Measurements from ENCODE around the gene CORIN.

The CORIN gene, protein sequence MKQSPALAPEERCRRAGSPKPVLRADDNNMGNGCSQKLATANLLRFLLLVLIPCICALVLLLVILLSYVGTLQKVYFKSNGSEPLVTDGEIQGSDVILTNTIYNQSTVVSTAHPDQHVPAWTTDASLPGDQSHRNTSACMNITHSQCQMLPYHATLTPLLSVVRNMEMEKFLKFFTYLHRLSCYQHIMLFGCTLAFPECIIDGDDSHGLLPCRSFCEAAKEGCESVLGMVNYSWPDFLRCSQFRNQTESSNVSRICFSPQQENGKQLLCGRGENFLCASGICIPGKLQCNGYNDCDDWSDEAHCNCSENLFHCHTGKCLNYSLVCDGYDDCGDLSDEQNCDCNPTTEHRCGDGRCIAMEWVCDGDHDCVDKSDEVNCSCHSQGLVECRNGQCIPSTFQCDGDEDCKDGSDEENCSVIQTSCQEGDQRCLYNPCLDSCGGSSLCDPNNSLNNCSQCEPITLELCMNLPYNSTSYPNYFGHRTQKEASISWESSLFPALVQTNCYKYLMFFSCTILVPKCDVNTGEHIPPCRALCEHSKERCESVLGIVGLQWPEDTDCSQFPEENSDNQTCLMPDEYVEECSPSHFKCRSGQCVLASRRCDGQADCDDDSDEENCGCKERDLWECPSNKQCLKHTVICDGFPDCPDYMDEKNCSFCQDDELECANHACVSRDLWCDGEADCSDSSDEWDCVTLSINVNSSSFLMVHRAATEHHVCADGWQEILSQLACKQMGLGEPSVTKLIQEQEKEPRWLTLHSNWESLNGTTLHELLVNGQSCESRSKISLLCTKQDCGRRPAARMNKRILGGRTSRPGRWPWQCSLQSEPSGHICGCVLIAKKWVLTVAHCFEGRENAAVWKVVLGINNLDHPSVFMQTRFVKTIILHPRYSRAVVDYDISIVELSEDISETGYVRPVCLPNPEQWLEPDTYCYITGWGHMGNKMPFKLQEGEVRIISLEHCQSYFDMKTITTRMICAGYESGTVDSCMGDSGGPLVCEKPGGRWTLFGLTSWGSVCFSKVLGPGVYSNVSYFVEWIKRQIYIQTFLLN

DNA sequence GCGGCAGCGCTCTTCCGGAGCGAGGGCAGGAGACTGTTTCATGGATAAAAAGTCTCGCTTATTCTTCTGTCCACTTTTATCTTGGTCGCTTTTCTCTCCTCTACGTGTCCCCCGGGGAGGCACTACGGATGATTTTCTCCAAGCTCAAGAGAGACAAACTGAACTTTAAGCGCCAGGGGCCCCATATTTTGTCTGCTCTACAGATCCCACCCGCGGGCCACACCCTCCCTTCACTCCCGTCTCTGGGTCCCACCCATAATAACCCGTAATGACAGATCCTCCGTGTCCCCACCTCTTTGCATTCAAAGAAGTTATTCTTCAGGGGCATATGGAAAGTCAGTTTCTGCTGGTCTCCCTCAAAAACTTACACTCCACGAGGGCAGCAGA, at the start of gene CORIN:
TSS of gene CORIN (minus strand) at position 160 of the 387 bp plus-strand sequence. CDS start at position 42, 118 bp downstream.
- no peak for DNase-seq (ENCODE audit: low read depth)

GRCh38 chr4:47882228-47882627, 44.4 kb upstream of the CORIN start:
- DNase-seq (ENCODE audit: low read depth), result no peak

DNA sequence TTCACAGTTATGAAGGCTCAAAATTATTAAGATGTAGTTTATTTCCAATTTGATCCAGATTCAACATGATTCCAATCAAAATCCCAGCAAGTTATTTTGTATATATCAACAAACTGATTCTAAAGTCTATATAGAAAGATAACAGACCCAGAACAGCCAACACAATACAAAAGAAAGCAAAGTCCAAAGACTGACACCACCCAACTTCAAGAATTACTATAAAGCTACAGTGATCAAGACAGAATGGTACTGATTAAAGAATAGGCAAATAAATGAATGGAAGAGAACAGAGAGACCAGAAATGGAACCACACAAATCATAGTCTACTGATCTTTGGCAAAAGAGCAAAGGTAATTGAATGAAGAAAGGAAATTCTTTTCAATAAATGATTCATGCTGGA, 41.6 kb upstream of the CORIN start:
- no peak for DNase-seq (ENCODE audit: low read depth)

DNA sequence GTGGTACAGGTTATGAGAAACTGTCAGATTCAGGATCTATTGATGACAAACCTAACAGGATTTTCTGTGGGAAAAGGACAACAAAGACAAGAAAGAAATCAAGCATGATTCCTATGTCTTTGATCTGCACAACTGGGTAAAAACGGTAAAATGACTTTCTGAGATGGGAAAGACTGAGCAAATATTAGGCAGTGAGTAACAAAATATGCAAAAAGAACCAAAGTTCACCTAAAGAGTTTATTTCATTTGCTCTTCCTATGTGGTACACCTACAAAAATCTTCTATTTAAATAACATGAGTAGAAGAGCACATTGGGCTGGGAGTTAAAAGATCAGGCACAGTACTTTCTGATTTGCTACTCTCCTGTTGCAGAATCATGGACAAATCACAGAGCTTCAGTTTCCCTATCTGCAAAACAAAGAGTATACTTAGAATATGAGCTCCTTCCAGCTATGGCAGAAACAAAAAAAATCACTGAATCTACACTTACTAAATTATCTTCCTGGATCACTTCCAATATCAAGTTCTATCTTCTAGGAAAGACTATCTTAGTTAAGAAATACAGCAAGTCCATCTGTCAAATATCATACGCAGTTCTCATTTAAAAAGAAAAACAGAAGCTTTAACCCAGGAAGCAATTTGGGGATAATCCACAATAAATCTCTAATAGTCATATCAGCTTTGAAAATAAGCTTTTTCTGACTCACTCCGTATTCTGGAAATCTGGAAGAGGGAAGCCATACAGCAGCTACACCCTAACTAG, 39.1 kb upstream of the CORIN start:
- no peak for DNase-seq (ENCODE audit: low read depth)

DNA sequence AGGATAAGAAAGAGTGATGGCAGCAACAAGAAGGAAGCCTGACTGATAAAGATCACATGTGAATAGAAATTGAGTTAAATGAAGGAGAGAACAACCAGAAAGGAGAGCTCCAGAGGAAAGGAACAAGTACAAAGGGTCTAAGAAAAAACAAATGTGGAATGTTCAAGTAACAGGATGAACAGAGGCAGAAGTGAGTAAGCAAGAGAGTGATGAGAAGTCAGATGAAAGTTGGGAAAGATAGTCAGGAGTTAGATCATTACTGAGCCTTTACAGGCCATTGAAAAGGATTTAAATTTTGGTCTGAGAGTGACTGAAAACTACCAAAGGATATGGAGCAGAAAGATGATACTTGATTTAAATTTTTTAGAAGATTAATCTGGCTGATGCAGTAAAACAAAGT, 38.4 kb upstream of the CORIN start:
- no peak for DNase-seq (ENCODE audit: low read depth)

- no peak for DNase-seq (ENCODE audit: low read depth)
Observed at GRCh38 chr4:47873877-47874541, 36.1 kb upstream of the CORIN start.

DNA sequence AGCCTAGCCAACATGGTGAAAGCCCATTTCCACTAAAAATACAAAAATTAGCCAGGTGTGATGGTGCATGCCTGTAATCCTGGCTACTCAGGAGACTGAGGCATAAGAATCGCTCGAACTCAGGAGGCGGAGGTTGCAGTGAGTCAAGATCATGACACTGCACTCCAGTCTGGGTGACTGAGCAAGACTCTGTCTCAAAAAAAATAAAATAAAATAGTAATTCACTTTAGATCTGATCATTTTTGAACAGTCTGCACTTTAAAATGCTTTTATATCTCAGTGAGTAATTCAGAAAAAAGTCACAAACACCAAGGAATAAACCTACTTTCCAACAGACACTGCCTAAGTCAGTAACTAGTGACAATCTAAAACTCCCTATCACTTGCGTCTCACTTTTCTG, 25.6 kb upstream of the CORIN start:
- DNase-seq (ENCODE audit: low read depth), result no peak

DNA sequence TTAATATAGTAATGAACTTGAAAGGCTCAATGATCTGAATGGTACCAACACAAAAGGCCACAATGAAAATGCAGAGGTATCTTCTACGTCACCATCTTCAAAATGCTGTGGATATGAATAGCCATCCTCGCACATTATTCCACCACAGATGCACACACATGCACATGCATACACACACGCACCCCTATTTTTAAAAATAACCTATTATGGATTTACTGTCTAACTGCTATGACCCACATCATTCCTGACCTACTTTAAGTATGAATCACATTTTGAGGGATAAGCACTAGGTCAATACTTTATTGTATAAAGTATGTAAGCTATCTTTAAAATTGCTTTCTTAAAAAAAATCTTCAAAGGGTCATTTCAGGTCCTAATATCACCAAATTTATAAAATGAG, 24.4 kb upstream of the CORIN start:
- DNase-seq (ENCODE audit: low read depth), result no peak

DNA sequence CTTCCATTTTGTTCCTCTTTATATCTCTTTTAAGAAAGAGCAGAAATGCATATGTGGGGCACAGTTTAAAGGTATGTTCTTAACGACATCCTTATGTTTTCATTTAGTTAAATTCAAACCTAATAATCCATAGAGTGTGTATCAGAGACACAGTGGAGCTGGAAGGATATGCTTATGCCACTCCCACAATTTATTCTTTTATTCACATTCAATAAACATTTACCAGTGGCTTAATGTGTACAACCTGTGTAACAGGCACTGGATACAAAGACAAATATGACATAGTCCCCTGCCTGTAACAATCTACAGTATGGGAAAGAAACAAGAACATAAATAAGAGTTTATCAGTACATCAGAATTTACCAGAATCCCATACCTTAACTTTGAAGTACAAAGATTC, 22.4 kb upstream of the CORIN start:
- DNase-seq (ENCODE audit: low read depth), result no peak

GRCh38 chr4:47858006-47858405, 20.1 kb upstream of the CORIN start:
- DNase-seq (ENCODE audit: low read depth), result no peak

DNA sequence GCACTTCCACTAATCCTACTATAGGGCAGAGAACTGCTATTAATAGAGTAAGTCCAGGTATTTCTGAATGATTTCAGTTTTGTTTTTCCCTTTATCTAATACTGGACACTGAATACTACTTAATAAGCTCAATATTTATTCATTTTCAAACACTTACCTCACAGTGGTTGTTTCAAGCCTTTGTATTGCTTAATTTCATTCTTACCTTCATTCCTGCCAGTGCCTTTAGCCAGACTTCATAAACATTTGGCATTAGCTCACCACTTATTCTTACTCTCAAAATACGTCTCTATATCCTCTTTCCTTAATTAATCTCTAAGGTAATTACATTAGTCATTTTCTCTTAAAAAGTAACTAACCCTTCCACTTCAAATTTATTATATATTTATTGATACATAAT, 18.8 kb upstream of the CORIN start:
- no peak for DNase-seq (ENCODE audit: low read depth)

GRCh38 chr4:47855350-47855749, 17.5 kb upstream of the CORIN start:
- no peak for DNase-seq (ENCODE audit: low read depth)

DNA sequence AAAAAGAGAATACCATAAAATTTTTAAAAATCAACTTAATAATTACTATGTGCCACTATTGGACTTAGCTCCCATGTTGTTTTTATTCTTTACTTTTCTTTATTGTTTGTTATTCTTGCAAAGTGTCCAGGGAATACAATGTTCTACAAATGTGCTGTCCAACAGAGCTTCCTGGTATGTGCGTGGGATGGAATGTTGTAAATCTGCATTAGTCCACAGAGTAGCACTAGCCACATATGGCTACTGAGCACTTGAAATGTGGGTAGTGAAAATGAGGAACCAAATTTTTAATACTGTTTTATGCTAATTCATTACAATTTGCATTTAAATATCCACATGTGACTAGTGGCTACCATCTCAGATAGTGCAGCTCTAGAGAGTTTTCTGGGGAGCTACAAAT, 14.3 kb upstream of the CORIN start:
- DNase-seq (ENCODE audit: low read depth), result no peak

- no peak for DNase-seq (ENCODE audit: low read depth)
Observed at GRCh38 chr4:47849466-47849865, 11.6 kb upstream of the CORIN start.

GRCh38 chr4:47848041-47848440, 10.2 kb upstream of the CORIN start:
- no peak for DNase-seq (ENCODE audit: low read depth)

GRCh38 chr4:47842985-47843384, 5.1 kb upstream of the CORIN start:
- no peak for DNase-seq (ENCODE audit: low read depth)

DNA sequence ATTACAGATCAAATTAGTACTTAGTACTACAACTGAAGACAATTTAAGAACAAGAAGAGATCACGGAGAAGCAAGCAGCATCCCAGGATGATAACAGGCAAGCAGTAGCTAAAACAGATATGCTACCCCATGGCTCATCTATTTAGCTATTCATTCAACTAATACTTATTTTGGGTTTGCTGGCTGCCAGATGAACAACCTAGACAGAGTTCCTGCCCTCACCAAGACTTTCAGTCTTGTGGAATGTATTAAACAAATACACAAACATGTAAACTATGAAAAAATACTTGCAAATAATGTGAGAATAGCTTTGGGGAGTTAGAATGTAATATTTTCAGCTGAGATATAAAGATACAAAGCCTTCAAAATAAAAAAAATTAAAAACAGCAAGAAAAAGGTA, 2.4 kb upstream of the CORIN start:
- DNase-seq (ENCODE audit: low read depth), result no peak

DNA sequence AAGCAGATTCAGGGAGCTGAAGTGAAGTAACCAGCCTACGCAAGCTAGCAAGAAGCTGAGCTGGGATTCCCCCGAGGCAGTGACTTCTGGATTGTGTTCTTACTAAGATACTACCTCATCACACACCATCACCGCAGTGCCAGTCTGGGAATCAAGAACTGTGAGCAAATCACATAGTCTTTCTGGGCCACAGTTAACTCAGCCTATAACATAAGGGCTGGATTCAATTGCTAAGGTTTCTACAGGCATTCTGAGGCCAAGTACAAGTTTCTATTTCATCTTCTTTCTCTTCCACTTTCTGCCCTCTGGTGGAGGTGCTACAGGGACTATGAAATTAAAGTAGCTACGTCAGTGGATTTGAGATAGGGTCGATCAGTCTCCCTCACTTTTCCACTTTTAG, 1.4 kb upstream of the CORIN start:
- no peak for DNase-seq (ENCODE audit: low read depth)

GRCh38 chr4:47838445-47838844, 578 bp upstream of the CORIN start:
- no peak for DNase-seq (ENCODE audit: low read depth)

- DNase-seq (ENCODE audit: low read depth), result peak; percentile 5
Observed at GRCh38 chr4:47837094-47837907, 566 bp downstream of the CORIN start.

DNA sequence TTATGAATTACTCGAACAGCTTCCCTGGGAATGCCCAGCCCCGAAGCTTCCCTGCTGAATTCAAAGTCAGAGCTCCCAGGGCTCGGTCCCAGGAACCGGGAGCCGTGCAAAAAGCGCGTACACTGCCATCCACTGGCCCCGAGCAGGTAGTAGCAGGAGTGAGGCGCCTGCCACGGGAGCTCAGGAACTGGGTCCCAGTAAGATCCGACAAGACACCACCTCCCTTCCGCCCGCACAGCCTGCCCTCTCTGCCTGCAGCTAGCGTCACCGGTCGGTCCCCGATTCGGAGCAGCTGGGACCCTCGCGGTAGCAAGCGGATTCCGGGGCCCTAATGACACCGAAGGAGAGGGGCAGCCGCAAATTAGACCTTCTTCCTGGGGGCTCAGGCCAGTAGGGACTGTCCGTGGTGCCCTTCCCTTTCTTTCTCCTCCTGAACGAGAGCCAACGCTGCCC, 1.2 kb downstream of the CORIN start:
- peak; percentile 15 for DNase-seq (ENCODE audit: low read depth)
